HG03457 (cell line): ENCODE data around the gene PGAP1.
"Not testable (repeated sequence)": the region's sequence is repeated elsewhere in the genome, so short reads cannot be mapped to it uniquely, and the experiment has no call there.

Experiments used
- ATAC-seq: cut with Tn5 transposase; IDR thresholded peaks from one replicate; pipeline ENCODE4 v1.9.1; 2021; ENCODE audit warnings: moderate number of reproducible peaks; ENCODE audit not compliant: unreplicated experiment

The PGAP1 gene

GRCh38 chr2:196949116-196949515 lies 22.6 kb upstream of the PGAP1 start:
- no peak for ATAC-seq

- ATAC-seq, result peak; percentile 65
These were observed 18.1 kb upstream of the PGAP1 start for GRCh38 chr2:196944570-196944969.

- ATAC-seq, result no peak
These were observed 15.0 kb upstream of the PGAP1 start for GRCh38 chr2:196941398-196942078.

GRCh38 chr2:196939371-196939770 lies 12.9 kb upstream of the PGAP1 start:
- ATAC-seq, result no peak

GRCh38 chr2:196935432-196935831 lies 8.9 kb upstream of the PGAP1 start:
- ATAC-seq, result no peak

- ATAC-seq, result no peak
These were observed 8.2 kb upstream of the PGAP1 start for GRCh38 chr2:196934672-196935071.

- ATAC-seq, result no peak
These were observed 5.0 kb upstream of the PGAP1 start for GRCh38 chr2:196931555-196931954.

GRCh38 chr2:196927376-196928225 lies 1.1 kb upstream of the PGAP1 start:
- no peak for ATAC-seq

- ATAC-seq, result peak; percentile 16
These were observed 542 bp downstream of the PGAP1 start for GRCh38 chr2:196925768-196926561.

- ATAC-seq, result no peak
These were observed 1.3 kb downstream of the PGAP1 start for GRCh38 chr2:196925051-196925767.

GRCh38 chr2:196924051-196924450 lies 2.5 kb downstream of the PGAP1 start:
- no peak for ATAC-seq

- no peak for ATAC-seq
These were observed 7.6 kb downstream of the PGAP1 start for GRCh38 chr2:196918927-196919326.

GRCh38 chr2:196917802-196918201 lies 8.7 kb downstream of the PGAP1 start:
- no peak for ATAC-seq

GRCh38 chr2:196915507-196916189 lies 10.9 kb downstream of the PGAP1 start:
- no peak for ATAC-seq

GRCh38 chr2:196914867-196915460 lies 11.5 kb downstream of the PGAP1 start:
- no peak for ATAC-seq

GRCh38 chr2:196913691-196914090 lies 12.8 kb downstream of the PGAP1 start:
- no peak for ATAC-seq

GRCh38 chr2:196905365-196905764 lies 21.1 kb downstream of the PGAP1 start:
- not testable (repeated sequence) for ATAC-seq

- no peak for ATAC-seq
These were observed 23.7 kb downstream of the PGAP1 start for GRCh38 chr2:196902828-196903227.

- ATAC-seq, result no peak
These were observed 25.7 kb downstream of the PGAP1 start for GRCh38 chr2:196900843-196901242.

- ATAC-seq, result no peak
These were observed 26.5 kb downstream of the PGAP1 start for GRCh38 chr2:196899976-196900375.
